DOHH2 (cell line): Measurements from ENCODE around the gene PLTP.

ENCODE experiments used
- EZH2phosphoT487 ChIP-seq: fragments of 200-600 bp; sonication (generic); IDR thresholded peaks from 2 replicates; pipeline ENCODE4 v1.6.1; 2017; ENCODE audit warnings: borderline replicate concordance, mild to moderate bottlenecking, antibody characterized with exemption, low read length, moderate library complexity, mixed read lengths
- TF ChIP-seq, protein P1 (sequence below): fragments of 200-600 bp; sonication (generic); IDR thresholded peaks from one replicate; pipeline ENCODE4 v1.5.1; 2014; ENCODE audit warnings: antibody characterized with exemption, mild to moderate bottlenecking, low read depth, low read length; ENCODE audit not compliant: poor library complexity, severe bottlenecking

- TF ChIP-seq, protein P1, sequence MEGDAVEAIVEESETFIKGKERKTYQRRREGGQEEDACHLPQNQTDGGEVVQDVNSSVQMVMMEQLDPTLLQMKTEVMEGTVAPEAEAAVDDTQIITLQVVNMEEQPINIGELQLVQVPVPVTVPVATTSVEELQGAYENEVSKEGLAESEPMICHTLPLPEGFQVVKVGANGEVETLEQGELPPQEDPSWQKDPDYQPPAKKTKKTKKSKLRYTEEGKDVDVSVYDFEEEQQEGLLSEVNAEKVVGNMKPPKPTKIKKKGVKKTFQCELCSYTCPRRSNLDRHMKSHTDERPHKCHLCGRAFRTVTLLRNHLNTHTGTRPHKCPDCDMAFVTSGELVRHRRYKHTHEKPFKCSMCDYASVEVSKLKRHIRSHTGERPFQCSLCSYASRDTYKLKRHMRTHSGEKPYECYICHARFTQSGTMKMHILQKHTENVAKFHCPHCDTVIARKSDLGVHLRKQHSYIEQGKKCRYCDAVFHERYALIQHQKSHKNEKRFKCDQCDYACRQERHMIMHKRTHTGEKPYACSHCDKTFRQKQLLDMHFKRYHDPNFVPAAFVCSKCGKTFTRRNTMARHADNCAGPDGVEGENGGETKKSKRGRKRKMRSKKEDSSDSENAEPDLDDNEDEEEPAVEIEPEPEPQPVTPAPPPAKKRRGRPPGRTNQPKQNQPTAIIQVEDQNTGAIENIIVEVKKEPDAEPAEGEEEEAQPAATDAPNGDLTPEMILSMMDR: no peak
- no peak for TF ChIP-seq EZH2phosphoT487
Observed at GRCh38 chr20:45850926-45851325, 61.0 kb downstream of the PLTP start.
